ENCODE results near the gene MED22.

- TF ChIP-seq GATA2 (IDR thresholded peaks at IDR 0.05; ENCODE audit: low read depth, low read length) (no peak), GATA3 (IDR thresholded peaks at IDR 0.05; ENCODE audit: low read depth, low read length) (no peak)
These were observed 1.0 kb upstream of the MED22 start for GRCh38 chr9:133348718-133349573.

All from SH-SY5Y (cell line).